Stimulated activated CD8-positive, alpha-beta memory T cell treated with anti-CD3 and anti-CD28 coated beads, Interleukin-4, amount 100 ng/mL, for 24 hours (primary cell): ENCODE data around the gene APLP2.
"Not testable (repeated sequence)": the region's sequence is repeated elsewhere in the genome, so short reads cannot be mapped to it uniquely, and the experiment has no call there.

Experiments
- DNase-seq: peaks from one replicate; pipeline ENCODE4 v3.0.0-alpha.2; 2020; ENCODE audit warnings: low read depth

The APLP2 gene

DNA sequence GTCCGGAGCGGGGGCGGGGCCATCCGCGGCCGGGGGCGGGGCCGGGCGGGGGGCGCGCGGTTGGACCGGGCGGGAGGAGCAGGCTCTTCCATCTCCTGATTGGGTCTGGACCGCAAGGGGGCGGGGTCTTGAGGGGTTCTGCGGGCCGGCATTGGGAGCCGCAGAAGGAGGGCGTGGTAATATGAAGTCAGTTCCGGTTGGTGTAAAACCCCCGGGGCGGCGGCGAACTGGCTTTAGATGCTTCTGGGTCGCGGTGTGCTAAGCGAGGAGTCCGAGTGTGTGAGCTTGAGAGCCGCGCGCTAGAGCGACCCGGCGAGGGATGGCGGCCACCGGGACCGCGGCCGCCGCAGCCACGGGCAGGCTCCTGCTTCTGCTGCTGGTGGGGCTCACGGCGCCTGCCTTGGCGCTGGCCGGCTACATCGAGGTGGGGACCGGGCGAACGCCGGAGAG, at the start of gene APLP2:
TSS of gene APLP2 (plus strand) at position 236 of the 450 bp plus-strand sequence. CDS start at position 320, 84 bp downstream.
- peak; percentile 96 for DNase-seq

DNA sequence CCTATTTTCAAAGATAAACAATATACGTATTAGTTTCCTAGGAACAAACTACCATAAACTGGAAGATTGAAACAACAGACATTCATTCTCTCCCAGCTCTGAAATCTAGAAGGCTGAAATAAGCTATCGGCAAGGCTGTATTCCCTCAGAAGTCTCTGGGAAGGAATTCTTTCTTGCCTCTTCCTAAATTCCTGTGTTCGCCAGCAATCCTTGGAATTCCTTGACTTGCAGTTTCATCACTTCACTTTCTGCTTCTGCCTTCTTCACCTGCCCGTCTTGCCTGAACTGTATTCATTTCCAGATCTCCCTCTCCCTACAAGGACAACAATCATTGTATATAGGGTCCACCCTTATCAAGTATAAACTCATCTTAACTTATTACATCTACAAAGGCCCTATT, 49.4 kb upstream of the APLP2 start:
- no peak for DNase-seq

DNA sequence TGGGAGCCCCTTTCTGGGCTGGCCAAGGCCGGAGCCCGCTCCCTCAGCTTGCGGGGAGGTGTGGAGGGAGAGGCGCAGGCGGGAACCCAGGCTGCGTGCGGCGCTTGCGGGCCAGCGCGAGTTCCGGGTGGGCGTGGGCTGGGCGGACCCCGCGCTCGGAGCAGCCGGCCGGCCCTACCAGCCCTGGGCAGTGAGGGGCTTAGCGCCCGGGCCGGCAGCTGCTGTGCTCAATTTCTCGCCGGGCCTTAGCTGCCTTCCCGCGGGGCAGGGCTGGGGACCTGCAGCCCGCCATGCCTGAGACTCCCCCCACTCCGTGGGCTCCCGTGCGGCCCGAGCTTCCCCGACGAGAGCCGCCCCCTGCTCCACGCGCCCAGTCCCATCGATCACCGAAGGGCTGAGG, 48.1 kb upstream of the APLP2 start:
- DNase-seq = not testable (repeated sequence)

DNA sequence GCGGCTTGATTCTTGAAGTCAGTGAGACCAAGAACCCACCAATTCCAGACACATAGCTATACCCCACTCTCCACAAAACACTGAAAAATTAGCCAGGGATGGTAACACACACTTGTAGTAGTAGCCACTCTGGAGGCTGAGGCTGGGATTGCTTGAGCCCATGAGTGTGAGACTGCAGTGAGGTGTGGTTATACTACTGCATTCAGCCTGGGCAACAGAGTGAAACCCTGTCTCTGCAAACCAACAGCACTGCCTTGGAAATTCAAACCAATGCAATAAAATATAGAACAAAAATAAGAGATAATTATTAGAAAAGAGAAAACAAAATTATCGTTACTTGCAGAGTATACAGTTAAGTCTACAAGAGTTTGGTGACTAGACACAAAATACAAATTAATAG, 46.9 kb upstream of the APLP2 start:
- no peak for DNase-seq

DNA sequence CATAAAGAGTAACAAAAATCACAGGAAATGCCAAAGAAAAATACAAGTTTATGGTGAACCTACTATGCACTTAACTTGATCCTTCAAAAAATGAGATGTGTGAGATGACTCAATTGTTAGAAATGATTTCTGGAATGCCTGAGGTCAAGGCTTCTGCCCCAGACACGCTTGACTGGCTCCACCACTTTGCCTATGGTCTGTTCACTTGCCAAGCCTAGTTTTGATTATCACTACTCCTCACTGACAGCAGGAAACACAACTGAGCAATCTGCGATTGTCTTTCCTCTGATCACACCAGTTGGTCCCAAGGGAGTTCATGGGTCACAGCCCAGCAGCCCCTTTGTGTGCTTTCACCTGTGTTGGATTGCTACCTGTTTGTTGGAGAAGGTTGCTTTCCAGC, 46.5 kb upstream of the APLP2 start:
- DNase-seq = no peak

DNA sequence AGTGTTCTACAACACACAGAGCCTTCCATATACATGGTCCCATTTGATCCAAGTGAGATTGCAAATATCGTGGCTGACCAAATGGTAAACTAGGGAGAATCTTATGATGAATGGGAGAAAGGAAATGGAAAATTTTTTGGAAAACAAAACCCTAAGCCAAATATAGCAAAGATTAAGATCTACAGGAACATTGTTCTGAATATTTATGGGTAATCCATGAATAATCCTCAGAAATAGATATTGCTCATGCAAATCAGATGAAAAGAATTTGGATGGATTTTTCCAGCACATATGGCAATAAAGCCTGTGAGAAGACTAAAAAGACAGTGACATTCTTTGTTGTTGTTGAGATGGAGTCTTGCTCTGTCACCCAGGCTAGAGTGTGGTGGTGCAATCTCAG, 45.3 kb upstream of the APLP2 start:
- no peak for DNase-seq

DNA sequence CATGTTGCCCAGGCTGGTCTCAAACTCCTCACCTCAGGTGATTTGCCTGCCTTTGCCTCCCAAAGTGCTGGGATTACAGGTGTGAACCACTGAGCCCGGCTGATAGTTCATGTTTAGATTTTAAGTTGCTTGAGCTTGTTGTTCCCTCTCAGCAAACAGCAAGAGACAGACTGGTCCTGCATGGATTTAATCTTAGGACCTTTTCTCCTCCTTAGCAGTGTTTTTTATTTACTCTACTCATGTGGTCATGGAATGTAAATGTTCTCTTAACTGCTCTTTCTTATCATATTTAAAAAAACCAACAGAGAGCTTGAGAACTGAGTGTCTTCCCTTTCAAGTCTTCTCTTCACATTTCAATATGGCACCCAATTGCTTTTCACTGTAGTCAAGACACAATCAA, 44.3 kb upstream of the APLP2 start:
- DNase-seq = no peak

DNA sequence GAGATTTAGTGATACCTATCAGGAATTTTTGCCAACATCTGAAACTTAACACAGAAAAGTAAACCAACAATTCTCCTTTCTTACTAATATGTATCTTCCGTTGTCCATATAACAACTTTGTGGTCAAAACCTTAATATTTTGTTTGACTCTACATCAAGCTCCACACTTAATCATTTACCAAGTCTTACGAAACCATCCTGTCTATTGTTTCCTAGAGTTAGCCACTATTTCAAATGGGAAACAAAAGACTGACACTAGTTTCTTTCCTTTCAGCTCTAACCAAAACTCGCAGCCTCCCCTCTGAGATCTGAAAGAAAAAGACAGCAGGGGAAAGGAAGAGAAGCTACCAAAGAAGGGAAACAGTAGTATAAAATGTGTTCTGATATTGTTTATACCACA, 40.6 kb upstream of the APLP2 start:
- DNase-seq = no peak

DNA sequence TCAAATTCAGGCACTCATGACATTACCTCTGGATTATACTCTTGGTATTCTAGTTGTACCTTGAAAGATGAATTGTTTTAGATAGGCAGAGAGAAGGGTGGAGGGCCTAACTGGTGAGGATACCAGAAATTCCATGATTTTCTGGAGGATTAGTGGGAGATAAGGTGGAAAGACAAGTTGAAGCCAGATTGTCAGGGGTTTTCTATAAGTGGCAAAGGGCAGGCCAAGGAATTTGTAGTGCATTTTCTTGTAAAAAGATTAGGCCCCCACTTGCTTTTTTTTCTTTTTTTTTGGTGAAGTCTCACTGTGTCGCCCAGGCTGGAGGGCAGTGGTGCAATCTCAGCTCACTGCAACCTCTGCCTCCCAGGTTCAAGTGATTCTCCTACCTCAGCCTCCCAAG, 38.6 kb upstream of the APLP2 start:
- DNase-seq = no peak

DNA sequence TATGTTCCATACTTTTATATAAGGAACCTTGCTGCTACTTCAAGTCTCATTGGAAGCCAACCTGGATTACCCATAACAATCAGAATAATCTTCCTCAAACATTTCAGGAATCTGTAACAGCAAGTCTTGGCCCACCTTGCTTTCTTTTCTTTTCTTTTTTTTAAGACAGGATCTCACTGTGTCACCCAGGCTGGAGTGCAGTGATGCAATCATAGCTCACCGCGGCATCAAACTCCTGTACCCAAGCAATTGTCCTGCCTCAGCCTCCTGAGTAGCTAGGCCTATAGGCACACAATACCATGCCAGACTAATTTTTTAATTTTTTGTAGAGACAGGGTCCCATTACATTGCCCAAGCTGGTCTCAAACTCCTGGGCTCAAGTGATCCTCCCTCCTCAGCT, 37.7 kb upstream of the APLP2 start:
- DNase-seq = no peak

DNA sequence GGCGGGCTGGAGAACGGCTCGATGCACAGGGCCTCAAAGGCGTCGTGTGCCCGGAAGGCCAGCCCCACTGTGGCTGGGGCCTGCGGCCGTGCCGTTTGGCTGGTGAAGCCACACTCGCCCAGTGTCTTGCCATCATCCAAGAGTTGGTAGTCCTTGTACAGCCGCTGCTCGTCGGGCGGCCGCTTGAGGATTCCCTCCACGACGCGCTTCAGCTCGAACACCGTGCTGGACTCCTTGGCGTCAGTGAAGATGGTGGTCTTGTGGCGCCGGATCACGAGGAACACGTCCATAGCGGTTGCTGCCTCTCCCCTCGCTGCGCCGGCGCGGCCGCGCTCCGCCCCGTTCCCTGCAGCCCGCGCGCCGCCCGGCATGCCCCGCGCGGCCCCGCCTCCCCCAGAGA, 36.8 kb upstream of the APLP2 start:
- no peak for DNase-seq

DNA sequence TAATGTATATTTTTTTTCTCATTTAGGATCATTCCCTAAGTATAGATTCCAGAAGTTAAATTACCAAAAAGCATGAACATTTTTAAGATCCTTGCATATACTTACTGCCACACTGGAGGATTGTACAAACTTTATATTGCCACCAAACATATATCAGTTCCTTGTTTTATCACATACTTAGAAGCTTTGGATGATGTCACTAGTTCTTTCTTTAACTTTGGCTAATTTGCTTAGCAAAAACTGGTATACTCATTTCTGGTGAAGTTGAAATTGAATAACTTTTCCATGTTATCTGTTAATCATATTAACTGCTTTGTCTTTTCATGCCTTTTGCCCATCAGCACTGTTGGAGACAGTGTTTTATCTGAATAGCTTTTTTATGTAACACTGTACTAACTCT, 35.5 kb upstream of the APLP2 start:
- no peak for DNase-seq

DNA sequence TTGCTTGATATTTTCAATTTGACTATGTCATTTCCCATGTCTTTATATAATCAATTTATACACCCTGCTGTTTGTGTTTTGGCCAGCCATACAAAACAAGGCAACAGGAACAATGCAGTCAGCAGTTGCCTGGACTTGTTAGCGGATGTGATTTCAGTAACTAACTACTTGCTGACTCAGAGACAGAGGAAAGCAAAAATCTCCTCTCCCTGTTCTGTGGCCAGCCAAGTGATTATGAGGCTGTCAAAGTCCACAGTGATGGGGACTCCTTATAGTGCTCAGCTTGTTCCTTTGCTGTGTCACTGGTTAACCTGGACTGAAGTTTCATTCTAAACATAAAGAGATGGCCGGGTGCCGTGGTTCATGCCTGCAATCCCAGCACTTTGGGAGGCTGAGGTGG, 32.6 kb upstream of the APLP2 start:
- no peak for DNase-seq

DNA sequence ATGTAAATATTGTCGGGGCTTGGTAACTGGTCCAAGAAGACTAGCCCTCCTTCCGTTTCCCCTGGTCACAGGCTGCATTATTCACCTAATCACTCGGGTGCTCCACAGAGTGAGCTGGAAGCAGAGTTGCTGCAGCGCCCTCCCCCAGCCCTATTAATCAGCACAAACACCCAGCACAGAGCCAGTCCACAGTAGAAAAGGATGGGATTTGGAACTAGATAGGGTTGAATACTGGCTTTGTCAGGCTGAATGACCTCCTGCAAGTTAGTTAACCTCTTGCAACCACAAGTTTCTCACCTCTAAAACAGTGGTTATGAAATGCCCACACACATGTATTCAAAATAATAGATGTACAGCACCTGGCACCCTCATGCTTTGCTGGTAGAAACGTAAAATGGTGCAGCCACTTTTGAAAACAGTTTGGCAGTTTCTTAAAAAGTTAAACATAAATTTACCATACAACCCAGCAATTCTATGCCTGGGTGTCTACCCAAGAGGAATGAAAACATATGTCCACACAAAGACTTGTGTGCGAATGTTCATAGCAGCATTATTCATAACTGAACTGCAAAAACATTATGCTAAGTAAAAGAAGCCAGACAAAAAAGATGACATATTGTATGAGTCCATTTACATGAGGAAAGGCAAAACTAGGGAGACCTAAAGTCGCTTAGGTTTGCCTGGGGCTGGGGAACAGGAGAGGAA, 31.7 kb upstream of the APLP2 start:
- no peak for DNase-seq

DNA sequence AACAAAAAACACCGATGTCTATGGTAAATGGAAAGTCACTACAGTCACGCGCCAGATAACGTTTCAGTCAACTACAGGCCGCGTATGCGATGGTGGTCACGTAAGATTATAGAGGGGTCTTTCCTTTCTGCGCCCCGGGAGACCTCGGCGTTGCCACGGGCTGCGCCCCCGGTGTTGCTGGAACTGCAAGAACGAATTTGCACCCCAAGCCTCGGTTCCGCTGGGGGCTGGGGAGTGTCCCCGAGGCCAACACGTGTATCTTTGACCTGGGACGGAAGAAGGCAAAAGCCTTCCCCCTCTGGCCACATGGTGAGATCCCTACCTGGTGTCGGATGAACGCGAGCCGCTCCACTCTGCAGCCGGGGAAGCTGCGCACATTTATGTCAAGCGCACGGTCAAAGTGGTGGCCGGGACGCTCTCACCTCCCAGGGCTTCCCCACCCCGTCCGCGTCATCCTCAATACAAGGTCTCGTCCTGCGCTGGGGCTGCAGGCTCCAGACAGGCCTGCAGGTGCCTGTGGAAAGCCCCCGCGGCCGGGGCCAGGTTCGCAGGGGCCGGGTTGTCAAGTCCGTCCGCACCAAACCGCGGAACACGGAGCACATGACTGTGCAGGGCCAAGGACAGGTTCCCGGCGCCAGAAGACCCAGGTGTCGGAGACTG, 29.3 kb upstream of the APLP2 start:
- no peak for DNase-seq

DNA sequence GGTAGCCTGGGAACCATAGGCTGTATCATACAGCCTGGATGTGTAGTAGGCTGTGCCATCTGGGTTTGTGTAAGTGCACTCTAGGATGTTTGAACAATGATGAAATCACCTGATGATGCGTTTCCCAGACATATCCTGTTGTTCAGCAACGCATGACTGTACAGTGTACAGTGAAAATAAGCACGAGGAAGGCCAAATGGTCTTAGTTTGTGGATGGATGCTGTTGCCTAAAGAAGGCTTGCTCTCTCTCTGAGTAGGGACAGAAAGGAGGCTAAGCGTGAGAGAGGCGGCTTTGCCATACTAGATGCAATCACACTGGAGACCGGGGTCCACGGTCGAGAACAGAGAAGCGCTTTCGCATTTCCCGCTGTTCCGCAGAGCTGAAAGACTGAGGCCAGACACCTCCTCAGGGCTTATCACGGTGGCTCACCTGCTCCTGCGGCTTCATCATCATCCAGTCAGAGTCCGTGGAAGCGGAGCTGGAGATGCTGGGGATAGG, 27.6 kb upstream of the APLP2 start:
- no peak for DNase-seq

DNA sequence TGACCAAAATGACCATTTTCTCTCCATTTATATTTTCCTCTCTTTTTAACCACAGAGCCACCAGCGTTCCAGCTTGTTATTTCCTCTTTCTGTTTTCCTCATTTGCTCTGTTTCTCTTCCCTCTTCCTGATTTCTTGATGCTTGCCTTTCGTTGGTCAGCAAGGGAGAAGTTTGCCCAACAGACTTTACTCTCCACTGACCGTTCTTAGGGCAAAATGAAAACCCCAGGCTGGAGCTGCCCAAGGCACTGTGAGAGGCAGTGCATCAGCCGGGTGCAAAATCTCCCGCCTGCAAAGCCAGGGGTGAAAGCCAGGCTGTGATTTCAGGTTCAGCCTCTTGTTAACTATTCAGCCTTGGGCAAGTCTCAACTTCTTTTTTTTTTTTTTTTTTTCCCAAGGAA, 26.1 kb upstream of the APLP2 start:
- no peak for DNase-seq

DNA sequence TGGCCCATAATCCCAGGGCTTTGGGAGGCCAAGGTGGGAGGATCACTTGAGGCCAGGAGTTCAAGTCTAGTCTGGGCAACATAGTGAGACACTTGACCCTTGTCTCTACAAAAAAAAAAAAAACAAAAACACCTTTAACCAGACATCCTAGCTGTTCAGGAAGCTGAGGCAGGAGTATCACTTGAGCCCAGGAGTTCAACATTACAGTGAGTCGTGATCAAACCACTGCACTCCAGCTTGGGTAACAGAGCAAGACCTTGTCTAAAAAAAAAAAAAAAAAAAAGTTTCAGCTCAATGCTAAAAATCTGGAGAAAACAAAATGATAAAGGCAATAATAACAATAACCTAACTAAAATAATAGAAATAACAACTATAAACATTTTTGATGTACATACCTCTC, 22.6 kb upstream of the APLP2 start:
- DNase-seq = no peak

DNA sequence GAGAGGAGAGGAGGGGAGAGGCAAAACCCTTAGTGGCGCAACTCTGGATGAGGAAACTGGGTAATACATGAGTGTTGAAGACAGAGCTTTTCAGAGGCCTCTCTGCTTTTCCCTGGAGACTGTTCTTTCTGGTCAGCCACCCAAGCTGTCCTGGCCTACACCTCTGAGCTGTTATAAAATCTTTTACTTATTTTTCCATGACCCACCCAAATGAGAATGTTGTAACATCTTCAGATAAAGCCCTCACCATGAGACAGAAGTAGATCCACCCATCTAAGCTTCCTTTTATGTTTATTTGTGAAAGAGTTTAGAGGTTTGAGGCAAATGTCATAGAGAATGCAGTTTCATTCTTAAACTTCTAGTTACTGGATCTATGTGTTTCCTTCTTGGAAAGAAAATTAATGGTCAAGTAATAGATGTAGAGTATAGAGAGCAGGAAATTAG, 20.3 kb upstream of the APLP2 start:
- no peak for DNase-seq

DNA sequence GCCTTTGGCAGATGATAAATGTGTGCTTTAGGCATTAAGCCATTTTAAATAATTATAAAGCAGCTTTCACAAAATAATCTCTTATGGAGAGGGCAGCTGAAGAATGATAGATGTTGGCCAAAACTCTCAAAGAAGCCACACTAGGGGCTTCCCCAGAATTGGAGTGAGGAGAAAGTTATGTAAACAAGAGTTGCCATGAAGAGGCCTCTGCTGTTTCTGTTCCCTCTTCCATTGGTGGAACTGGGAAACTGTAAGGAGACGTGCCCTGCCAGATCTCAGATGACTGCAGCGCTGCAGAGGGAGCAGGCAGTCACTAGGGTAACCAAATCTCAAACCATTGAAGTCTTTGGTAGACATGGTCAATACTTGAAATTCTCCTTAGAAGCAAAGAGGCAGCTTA, 19.4 kb upstream of the APLP2 start:
- no peak for DNase-seq

DNA sequence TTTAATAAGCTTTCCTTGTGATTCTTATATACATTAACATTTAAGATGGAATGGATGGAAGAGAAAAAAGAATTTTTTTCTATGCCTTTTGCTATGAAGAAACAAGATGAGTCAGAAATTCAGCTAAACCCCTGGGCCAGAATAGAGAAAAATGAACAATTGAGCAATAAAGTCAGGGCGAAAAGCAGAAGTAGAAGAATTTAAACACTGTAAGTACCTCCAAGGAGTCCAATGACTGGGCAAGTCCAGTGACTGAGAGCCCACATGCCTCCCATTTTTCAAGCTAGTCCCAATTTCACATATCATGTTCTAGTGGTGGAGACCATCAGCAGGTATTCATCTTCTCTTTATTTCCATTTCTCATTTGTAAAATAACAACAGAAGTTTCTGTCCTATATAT, 18.6 kb upstream of the APLP2 start:
- DNase-seq = no peak

DNA sequence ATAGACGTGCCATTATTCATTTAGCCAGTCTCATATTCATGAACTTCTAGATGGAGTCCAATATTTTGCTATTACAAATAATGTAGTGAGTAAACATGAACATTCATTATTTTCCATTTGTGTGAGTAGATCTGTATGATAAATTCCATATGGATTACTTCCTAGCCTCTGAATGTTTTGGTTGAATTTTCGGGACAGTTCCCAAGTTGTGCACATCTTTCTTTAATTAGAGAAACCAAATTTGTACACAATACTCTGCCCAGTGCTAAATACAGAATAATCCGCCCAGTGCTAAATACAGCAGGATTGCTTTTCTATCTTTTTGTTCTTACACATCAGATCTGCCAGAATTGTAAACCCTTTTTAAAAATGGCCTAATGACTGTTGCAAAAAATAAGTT, 17.1 kb upstream of the APLP2 start:
- no peak for DNase-seq

DNA sequence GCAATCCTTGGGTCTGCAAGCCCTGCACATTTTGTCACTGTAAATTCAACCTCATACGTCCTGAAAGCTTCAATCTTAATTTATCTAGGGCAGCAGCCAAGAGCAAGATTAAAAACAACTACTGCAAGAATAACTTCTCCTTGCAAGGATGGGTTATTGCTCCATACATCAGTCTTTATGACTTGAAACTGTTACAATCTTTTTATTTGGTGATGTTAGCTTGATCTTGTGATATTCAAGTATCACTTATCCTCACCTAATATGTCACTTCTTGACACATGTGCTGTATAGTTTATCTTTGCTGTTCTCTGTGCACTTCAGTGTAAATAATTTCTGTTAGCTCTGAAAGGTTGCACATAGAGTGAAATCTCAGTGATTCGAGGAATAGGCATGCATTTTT, 14.7 kb upstream of the APLP2 start:
- no peak for DNase-seq

DNA sequence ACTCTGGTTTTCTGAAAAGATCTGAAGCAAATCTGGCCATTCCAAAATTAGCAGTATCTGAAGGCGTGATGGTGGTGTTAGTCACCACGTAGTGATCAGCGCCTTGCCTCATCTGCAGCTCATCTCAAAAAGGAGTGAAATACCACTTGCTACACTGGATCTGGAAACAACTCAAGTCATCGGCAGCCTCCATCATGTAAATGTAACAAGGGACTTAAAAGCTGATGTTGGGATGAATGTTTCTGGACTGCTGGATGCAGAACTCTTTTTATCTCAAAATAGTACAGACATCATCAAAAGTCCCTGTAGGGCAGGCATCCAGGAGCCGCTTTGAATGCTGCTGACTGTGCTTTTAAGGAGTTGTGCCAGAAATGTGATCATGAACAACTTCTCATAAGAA, 14.1 kb upstream of the APLP2 start:
- no peak for DNase-seq
